ENCODE results near the gene SEC14L5.
"Not testable (repeated sequence)": the region's sequence is repeated elsewhere in the genome, so short reads cannot be mapped to it uniquely, and the experiment has no call there.

SEC14L5 gene

DNA sequence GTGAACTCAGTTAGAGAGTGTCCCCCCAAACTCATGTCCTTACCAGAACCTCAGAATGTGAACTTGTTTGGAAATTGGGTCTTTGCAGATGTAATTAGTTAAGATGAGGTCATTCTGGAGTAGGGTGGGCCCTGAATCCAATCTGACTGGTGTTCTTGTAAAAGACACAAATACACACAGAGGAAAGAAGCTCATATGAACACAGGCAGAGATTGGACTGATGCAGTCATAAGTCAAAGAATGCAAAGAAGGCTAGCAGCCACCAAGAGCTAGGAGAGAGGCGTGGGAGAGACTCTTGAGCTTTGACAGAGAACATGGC, 77.7 kb downstream of the SEC14L5 start:
- no peak for DNase-seq (ENCODE audit: low read depth in 1 of 2, low spot score in 1 of 2)

DNA sequence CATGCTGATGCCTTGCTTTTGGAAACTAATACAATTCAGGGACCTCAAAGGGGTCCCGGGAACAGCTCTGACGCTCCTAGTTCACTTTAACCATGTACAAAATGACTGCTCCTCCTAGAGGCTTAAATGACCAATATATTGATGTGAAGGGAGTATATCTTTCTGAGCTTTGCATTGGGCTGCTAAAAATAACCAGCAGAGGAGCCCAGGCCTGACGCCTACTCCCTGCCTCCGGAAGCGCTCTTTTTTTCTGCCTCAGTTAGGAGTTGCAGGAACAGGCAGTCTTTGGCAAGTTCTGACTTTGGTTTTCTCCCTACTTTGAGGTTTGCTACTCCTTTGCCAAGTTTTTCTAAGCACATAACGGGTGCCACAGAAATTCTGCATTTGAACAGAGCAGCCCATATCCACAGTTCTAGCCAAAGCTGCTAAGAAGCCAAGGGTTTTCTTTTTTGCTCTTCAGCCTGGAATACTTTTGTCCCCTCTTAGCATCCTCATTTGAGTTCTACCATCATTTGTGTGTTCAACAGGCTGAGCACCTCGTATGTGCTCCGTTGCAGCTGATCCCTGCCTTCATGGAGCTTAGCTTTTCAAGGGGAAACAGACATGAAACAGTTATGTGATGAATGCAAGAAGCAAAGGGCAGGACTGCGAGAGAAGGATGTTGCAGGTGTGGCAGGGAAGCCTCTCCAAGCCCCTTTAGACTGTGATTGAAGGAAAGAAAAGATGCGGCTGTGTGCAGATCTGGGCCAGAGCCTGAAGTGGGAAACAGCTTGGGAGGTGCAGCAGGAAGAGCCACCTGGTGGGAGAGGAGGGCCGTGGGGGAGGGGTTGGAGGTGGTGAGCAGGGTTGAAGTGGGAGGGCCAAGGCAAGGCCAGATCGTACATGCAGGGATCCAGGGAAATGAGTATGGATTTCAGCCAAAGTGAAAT, 78.4 kb downstream of the SEC14L5 start:
- no peak for DNase-seq (ENCODE audit: low read depth in 1 of 2, low spot score in 1 of 2)

DNA sequence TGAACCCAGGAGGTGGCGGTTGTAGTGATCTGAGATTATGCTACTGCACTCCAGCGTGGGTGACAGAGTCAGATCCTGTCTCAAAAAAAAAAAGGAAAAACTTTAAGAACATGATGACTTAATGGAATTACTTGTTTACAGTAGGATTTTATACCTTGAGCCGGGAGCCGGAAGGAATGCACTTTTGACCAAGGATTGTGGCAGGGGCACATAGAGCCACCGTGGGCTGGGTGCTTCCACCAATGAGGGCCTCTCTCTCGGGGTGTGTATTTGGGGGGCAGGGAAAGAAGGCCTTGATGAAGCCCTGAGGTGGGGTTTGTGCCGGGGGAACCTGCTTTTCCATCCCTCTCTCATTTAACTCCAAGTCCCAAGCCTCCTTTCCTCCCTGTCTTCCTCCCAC, 82.3 kb downstream of the SEC14L5 start:
- DNase-seq (ENCODE audit: low read depth in 1 of 2, low spot score in 1 of 2): no peak

DNA sequence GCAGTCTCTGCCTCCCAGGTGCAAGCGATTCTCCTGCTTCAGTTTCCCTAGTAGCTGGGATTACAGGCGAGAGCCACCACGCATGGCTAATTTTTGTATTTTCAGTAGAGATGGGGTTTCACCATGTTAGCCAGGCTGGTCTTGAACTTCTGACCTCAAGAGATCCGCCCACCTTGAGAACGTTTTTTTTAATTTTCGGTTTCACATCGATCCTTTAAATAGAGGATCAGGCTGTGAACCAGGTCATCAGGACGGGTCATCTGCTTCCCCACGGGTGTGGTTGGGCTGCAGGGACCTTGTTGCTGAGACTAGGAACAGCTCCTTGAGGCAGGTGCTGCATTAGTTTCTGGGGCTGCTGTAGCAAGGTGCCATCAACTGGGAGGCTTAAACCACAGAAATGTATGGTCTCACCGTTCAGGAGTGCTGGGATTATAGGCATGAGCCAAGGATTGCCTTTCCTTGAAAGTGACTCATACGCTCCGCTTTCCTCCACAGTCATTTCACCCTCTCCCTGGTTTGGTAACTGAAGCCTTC, 83.5 kb downstream of the SEC14L5 start:
- DNase-seq (ENCODE audit: low read depth in 1 of 2, low spot score in 1 of 2): no peak

DNA sequence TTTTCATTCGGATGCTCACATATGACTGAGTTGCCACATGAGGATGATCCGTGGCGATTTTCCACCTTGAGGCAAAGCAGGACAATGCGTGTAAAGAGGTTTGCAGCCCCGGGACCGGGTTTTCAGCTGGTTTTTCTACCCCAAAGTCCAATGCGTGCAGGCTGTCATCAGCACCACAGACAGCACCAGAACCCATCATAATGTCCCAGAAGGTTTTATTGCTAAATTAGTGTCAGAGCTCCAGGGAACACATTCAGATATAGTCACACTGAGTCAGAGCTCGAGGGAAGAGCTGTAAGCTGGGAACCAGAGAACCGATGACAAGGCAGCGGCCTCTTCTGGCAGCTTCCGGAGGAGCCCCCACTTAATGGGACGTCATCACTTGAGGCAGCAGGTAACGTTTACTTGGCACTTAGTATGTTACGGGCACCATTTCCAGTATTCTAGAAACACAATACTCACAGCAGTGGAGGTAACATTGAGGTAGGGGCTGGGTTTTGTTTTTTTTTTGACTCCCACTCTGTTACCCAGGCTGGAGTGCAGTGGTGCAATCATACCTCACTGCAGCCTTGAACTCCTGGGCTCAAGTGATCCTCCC, 84.5 kb downstream of the SEC14L5 start:
- no peak for DNase-seq (ENCODE audit: low read depth in 1 of 2, low spot score in 1 of 2)

DNA sequence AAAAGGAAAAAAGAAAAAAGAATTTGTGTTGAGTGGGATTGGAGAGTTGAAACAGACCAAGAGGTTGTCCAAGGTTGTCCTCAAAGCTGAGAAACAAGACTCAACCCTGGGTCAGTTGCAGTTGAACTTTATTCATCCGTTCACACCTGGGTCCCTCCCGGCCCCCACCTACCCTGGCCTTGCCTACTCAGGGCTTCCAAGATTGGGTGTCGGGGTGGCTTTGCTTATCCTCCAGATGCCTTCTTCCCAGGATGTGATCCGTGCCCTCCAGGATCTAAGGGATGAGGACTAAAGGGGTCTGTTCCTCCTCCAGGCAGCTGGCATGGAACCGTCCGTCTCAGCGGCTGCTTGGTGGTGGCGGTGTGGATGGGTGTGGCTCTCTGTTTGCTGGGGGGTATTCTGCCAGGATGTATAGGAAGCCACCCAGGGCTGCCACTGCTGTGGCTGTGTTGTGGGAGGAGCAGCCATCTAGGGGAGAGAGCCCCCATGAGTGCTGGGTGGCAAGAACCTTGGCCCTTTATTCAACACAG, 85.9 kb downstream of the SEC14L5 start:
- DNase-seq (ENCODE audit: low read depth in 1 of 2, low spot score in 1 of 2): no peak

DNA sequence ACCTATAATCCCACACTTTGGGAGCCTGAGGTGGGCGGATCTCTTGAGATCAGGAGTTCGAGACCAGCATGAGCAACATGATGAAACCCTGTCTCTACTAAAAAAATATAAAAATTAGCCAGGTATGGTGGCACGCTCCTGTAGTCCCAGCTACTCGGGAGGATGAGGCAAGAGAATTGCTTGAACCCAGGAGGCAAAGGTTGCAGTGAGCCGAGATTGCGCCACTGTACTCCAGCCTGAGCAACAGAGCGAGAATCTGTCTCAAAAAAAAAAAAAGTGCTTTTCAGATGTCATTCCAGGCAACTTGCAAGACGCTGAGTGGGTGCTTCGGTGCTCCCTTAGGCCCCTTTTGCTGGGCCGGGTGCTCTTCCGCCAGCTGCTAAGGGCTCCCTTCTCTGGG, 86.5 kb downstream of the SEC14L5 start:
- not testable (repeated sequence) for DNase-seq (ENCODE audit: low read depth in 1 of 2, low spot score in 1 of 2)

DNA sequence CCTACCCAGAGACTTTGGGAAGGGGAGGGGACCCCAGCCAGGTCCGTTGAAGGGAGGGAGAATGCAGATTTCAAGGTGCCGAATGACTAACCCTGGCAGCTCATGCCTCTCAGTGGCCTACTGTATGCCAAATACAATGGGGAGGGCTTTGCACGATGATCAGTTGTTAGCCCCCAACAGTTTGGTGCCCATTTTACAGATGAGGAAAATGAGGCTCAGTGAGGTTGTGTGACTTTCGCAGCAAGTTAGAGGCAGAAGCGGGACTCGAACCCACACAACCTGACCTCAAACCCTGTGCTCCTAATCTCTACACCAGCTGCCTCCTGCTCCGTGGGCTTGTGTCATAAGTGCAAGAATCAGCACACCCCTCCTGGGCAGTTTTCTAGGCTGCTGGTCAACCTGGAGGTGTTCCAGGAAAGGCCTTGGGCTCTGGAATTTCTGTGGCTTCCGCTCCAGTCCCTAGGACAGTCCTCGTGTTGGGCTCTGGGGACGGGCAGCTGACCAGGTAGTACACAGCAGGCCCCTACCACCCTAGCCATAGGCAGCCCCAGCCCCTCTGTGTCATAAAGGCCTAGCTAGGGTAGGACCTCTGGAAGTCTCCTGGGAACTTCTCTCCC, 87.5 kb downstream of the SEC14L5 start:
- DNase-seq (ENCODE audit: low read depth in 1 of 2, low spot score in 1 of 2): no peak

DNA sequence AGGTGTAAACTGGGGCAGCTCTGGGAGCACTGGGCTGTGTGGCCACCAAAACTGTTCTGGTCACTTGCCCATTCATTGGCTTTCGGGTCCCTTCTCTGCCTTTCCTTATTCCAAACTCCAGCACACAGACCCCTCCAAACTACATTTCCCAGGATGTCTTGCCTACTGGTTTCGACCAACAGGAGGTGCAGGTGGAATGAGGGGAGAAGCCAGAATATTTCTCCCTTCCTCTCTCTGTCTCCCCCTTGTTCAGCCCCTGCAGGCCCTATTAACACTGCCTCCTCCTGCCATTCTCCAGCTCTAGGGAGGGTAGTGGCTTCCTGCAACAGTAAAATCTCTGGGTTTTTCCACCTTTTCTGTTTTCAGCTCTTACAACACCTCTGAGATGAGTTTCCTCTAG, 88.8 kb downstream of the SEC14L5 start:
- DNase-seq (ENCODE audit: low read depth in 1 of 2, low spot score in 1 of 2): no peak

DNA sequence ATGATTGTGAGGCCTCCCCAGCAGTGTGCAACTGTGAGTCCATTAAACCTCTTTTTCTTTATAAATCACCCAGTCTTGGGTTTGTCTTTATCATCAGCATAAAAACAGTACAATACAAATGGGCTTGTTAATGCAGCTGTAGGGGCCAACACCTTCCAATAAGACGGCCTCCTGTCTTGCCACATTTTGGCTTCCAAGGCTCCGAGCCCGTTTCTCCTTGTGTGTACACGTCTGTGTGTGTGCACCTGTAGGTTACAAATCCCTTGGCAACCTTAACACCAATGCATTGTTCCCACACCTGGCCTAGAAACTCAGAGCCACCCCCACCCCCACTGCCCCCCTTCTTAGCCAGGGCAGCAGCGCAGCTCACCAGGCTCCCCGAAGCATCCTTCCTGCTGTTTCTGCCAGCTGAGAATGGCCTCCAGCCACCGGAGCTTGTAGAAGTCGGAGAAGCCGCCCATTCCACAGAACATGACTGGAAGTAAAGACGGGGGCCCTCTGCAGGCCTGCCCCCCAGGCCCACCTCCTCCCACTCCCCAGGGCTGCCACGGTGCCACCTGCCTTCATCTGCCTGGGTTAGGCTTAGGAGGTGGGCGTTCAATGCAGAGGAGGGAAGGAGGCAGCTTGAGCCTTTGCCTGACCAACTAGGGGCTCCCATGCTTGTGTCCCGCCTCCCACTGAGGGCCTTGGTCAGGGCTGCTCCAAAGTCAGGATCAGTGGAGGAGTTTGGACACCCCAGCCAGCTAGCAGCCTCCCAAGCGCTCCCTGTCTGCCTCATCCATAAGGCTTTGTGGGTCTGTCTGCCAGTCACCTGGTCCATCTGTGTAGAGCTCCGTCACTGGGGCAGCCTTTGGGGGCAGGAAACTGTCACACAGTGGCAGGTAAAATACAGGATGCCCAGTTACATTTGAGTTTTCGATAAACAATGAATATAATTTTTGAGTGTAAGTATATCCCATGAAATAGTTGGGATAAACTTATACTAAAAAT, 97.0 kb downstream of the SEC14L5 start:
- no peak for DNase-seq (ENCODE audit: low read depth in 1 of 2, low spot score in 1 of 2)

DNA sequence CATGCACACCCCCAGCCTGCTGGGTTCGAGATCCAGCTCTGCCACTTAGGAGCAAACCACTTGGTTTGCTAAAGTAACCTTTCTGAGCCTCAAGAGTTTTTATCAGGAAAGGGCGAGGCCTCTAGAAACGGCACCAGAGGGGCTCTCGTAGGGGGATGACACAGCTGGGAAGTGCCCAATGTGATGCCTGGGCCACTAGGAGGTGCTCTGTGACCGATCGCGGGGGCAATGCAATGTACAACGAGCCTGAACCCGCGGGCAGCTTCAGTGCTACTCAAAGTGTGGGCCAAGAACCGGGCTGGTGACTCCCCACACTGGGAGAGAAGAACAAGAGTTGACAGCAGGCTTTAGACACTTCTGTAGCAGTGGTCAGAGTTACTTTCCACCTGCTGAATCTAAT, 98.2 kb downstream of the SEC14L5 start:
- DNase-seq (ENCODE audit: low read depth in 1 of 2, low spot score in 1 of 2): no peak

DNA sequence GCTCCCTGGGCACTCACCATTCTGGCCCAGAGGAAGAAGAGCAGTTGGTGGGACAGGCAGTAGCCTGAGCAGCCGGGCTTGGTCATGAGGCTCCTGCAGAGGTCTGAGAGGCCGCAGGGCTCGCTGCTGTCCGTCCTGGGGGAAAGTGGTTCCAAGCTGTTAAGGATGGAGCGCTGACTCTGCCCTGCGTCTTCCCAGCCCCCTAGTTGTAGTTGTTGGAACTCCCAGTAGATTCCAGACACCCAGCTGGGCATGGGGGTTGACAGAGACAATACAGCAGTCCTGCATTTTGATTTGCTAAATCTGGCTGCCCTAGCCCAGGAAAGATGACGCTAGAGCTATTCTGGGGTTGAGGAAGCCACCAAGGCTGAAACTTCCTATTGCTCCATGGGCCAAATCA, 100.3 kb downstream of the SEC14L5 start:
- DNase-seq (ENCODE audit: low read depth in 1 of 2, low spot score in 1 of 2): no peak

DNA sequence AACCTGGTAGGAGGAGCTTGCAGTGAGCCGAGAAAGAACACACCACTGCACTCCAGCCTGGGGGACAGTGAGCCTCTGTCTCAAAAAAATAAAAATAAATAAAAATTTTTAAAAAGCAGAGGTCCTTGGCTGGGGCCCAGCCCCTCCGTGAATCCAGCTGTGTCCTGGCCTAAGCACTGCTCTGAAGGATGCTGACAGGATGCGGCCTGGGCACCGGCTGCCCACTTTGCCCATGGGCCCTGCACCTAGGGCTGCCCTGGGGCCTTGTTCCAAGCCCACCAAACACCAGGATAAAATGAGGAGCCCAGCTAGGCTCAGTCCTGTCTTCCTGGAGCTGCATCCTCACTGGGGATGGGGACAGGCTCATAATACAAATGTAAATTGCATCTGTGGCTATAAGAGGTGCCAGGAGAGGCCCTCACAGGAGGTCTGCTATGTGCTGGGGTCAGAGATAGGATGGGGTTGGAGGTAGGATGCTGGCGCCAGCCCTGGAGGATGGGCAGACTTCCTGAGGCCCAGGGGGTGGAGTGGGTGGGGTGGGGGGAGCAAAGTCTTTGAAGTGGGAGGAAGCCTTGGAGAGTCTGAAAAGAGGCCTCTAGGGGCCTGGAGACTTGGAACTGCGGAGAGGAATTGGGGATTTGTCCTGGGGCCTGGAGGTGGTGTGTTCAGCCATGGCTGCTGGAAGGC, 101.4 kb downstream of the SEC14L5 start:
- DNase-seq (ENCODE audit: low read depth in 1 of 2, low spot score in 1 of 2): no peak

DNA sequence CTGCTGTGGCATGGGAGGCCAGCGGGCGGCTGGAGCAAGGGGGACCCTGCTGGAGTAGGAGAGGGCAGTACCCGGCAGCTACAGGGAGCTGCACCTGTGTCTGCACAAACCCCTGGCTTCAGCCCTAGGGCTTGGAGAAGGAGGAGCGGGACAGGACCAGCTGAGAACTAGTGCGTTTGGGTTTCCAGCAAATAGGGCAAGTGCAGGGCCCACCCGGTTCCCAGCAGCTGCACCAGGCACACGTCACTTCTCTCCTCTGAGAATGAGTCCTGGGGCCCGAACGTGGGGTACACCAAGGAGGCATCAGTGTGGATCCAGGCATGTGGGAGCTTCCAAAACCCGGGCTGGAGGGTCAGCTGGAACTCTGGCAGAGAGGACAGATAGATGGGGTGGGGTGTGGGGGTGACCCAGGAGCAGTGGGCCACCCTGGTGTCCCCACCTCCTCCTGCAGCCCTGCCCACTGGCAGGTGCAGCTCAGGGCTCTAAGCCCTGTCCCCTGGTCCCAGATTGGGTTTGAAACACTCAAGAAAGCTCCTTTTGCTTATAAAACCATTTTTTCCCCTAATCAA, 102.0 kb downstream of the SEC14L5 start:
- DNase-seq (ENCODE audit: low read depth in 1 of 2, low spot score in 1 of 2): no peak

DNA sequence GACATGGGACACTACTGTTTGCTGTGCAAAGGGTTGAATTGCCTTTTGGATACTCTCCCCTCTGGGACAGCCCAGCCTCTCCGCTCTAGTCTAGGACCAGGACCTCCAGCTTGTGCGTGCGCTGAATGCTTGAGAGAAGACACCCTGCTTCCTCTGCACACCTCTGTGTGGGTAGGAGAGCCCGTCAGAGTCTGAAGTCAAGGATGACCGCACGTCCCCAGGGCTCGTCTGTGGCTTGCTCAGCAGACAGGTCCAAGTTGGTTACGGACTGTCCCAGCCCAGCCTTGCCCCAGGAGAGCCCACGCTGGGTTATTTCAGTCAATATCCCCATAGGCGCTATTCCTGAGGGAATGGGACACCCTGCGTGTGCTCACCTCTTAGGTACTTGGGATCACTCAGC, 103.9 kb downstream of the SEC14L5 start:
- DNase-seq (ENCODE audit: low read depth in 1 of 2, low spot score in 1 of 2): no peak

DNA sequence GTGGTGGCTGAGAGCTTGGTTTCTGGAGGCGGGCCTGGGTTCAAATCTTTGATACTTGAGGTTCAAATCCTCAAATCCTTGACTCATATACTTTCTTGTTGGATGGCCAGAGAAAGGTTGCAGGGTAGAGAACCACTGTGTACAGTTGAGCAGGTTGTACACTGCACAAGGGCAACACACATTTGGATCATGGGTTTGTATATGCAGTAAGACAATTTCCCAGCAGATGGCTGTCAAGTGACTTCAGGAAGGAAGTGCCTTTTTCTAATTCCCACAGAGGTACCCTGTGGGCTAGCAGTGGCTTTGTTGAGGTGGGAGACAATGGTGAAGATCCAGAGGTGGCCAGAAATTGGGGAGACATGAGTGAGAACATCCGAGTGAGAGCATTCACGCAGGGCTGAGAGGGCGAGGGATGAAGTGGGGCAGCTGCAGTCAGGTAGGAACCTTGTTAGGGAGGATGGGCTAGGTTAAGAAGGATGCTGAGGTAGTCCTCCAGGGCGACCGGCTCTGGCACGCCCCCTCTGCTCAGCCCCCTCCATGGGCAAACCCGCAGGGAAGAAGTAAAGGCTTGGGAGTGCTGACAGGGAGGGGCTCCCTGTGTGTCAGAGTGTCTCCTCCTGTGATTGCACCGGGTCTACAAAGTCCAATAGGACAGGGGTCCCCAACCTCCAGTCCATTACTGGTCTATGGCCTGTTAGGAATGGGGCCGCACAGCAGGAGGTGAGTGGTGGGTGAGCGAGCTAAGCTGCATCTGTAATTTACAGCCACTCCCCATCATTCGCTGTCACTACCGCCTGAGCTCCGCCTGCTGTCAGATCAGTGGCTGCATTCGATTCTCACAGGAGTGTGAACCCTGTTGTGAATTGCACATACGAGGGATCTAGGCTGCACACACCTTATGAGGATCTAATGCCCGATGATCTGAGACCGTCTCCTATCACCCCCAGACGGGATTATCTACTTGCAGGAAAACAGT, 104.9 kb downstream of the SEC14L5 start:
- DNase-seq (ENCODE audit: low read depth in 1 of 2, low spot score in 1 of 2): no peak

DNA sequence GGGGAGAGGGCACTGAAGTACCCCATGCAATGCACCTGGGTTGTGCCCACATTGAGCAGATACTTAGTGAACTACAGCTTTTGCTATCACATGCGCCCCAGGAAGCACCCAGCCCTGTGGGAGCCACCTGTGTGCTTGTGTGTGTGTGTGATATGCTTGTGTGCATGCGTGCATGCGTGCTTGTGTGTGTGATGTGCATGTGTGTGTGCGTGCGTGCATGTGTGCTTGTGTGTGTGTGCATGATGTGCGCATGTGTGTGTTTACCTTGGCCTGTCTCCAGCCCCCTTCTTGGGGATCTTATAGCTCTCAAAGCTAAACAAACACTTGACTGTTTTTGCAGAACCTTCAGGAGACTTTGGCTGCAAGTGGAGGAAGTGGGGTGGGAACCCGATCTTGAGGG, 106.8 kb downstream of the SEC14L5 start:
- no peak for DNase-seq (ENCODE audit: low read depth in 1 of 2, low spot score in 1 of 2)

DNA sequence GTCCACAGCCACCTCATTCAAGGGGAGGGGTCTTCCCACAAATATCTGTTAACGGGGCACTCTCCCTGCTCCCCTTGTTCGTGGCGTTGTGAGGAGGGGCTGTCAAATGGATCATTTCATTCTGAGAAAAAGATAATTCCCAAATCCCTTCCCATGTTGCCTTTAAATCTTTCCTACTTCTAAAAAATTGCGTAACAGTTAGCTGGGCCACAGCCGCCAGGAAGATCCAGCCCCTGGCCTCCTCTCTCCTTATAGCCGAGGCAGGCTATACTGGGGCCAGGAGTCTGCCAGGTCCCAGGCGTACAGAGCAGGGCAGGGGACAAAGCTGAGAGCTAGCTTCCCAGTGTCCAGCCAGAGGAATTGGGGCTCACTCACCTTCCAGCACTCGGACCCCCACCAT, 107.2 kb downstream of the SEC14L5 start:
- DNase-seq (ENCODE audit: low read depth in 1 of 2, low spot score in 1 of 2): no peak

DNA sequence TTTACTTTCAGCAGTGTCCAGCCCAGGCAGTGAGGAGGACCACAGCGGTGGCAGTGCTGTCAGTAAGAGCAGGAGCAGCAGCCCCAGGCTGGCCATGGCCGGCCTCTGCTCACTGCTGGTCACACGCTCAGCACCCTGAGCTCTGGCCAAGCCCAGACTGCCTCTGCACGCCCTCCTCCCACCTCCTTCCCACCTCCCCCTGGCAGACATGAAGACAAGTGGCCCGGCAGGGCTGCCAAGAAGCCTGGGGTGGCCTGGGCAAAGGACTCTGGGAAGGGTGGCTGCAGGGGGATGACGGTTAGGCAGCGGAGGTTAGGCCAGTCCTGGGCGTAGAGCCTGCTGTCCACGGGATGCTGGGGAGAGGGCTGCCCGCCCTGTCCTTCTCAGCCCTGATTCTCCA, 107.7 kb downstream of the SEC14L5 start, which contains the start of gene C16orf89:
C16orf89 (minus strand) TSS at position 144 of the 400 bp plus-strand sequence; CDS start at position 96, 48 bp downstream.
- DNase-seq (ENCODE audit: low read depth in 1 of 2, low spot score in 1 of 2): no peak

All from stimulated activated CD4-positive, alpha-beta T cell treated with anti-CD3 and anti-CD28 coated beads, Interleukin-15, amount 100 ng/mL, for 1 hour (primary cell).